Measurements from ENCODE around the gene ZSWIM6.

Gene ZSWIM6

DNA sequence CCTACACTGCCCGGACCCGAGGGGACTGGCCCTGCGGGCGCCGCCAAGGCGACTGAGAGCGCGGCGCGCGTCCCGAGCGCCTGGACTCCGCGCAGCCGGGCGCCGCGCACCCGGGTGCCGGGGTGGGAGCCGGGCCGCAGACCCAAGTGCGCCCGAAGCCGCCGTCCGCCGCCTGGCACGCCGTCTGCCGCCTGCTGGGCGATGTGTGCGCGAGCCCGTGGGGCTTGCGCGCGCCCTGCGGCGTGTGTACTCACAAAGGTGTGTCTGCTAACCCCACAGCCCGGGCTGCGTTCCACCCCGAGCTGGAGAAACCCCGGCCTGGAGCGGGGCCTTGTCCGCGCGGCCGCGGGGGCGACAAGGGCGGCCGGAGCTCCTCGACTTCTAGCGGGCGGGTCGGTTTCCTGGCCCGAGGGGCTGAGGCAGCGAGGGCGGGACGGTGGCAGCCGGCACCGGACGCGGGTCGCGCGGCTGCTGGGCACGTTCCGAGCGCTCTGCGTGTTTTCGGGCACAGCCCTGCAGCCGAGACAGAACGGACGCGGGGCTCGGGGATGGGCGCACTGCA lies 1.1 kb upstream of the ZSWIM6 start:
- H3K4me3 ChIP-seq (ENCODE audit: control insufficient read depth in 1 of 7, extremely low read depth in 1 of 7, insufficient read depth in 4 of 7, low read depth in 2 of 7, low read length in 6 of 7): peak overlapping the region; percentile 79 to 95 (median 86)
- ChIA-PET POLR2A (interaction anchor here (0.6 to 1.9 kb wide), 8 partner anchors 10 to 947 kb away, joined by 3 to 15 read pairs (median 4); partner anchors contain the start of gene SMIM15), CTCF (interaction anchor here (0.8 to 3.3 kb wide), 28 partner anchors 9 to 372 kb away, joined by 3 to 23 read pairs (median 4); no protein-coding TSS in a partner anchor)
- no peaks in the 10 kb centered on the region for H3K9me3 ChIP-seq (ENCODE audit: control extremely low read depth in 1 of 5, control insufficient read depth in 4 of 5, insufficient read depth in 2 of 5, low read depth in 1 of 5, low read length in 4 of 5)
- H3K36me3 ChIP-seq (ENCODE audit: control insufficient read depth in 4 of 4, insufficient read depth in 4 of 4, low read length in 3 of 4): no peaks in the 10 kb centered on the region
- peak overlapping the region; percentile 54 to 80 for H3K27ac ChIP-seq (ENCODE audit: insufficient read depth in 1 of 2, low read depth in 1 of 2, low read length in 2 of 2, poor library complexity in 1 of 2, severe bottlenecking in 2 of 2)
- peaks cover 10 to 43% (median 26%) of the 10 kb centered on the region in 4 experiments for H3K4me1 ChIP-seq (ENCODE audit: control extremely low read depth in 1 of 4, control insufficient read depth in 4 of 4, insufficient read depth in 4 of 4, low read length in 3 of 4)
- WGBS (ENCODE audit: insufficient coverage): 0% methylated on average over 69 of the region's 80 CpGs
- peak; percentile 81 to 90 (median 87) for DNase-seq
- H3K27me3 ChIP-seq (replicated peaks in 2 of 5; ENCODE audit: control insufficient read depth in 4 of 5, insufficient read depth in 5 of 5, low read length in 4 of 5): no peaks in the 10 kb centered on the region

DNA sequence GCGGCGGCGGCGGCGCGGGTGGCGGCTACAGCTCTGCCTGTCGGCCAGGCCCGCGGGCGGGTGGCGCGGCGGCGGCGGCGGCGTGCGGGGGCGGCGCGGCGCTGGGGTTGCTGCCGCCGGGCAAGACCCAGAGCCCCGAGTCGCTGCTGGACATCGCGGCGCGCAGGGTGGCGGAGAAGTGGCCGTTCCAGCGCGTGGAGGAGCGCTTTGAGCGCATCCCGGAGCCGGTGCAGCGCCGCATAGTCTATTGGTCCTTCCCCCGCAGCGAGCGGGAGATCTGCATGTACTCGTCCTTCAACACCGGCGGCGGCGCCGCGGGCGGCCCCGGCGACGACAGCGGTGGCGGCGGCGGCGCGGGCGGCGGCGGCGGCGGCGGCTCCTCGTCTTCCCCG lies 296 bp downstream of the ZSWIM6 start:
- H3K36me3 ChIP-seq (ENCODE audit: control insufficient read depth in 4 of 4, insufficient read depth in 4 of 4, low read length in 3 of 4): peaks cover 0 to 3% (median 0%) of the 10 kb centered on the region in 4 experiments
- peaks cover 10 to 43% (median 26%) of the 10 kb centered on the region in 4 experiments for H3K4me1 ChIP-seq (ENCODE audit: control extremely low read depth in 1 of 4, control insufficient read depth in 4 of 4, insufficient read depth in 4 of 4, low read length in 3 of 4)
- 0% methylated on average over 51 of the region's 69 CpGs for WGBS (ENCODE audit: insufficient coverage)
- H3K27me3 ChIP-seq (replicated peaks in 2 of 5; ENCODE audit: control insufficient read depth in 4 of 5, insufficient read depth in 5 of 5, low read length in 4 of 5): no peaks in the 10 kb centered on the region
- POLR2A ChIA-PET: interaction anchor here (0.6 to 1.9 kb wide), 4 partner anchors 8 to 359 kb away, joined by 3 to 13 read pairs (median 6); no protein-coding TSS in a partner anchor
- no peak overlapping the region for H3K27ac ChIP-seq (ENCODE audit: insufficient read depth in 1 of 2, low read depth in 1 of 2, low read length in 2 of 2, poor library complexity in 1 of 2, severe bottlenecking in 2 of 2)
- no peaks in the 10 kb centered on the region for H3K9me3 ChIP-seq (ENCODE audit: control extremely low read depth in 1 of 5, control insufficient read depth in 4 of 5, insufficient read depth in 2 of 5, low read depth in 1 of 5, low read length in 4 of 5)
- H3K4me3 ChIP-seq (ENCODE audit: control insufficient read depth in 1 of 7, extremely low read depth in 1 of 7, insufficient read depth in 4 of 7, low read depth in 2 of 7, low read length in 6 of 7): peak overlapping the region; percentile 71 to 88 (median 77)
- DNase-seq: peak in 1 of 3 donors; percentile 43
- CTCF ChIA-PET: interaction anchor here (1.5 to 2.8 kb wide), 3 partner anchors 57 to 168 kb away, joined by 3 to 19 read pairs (median 6); no protein-coding TSS in a partner anchor

DNA sequence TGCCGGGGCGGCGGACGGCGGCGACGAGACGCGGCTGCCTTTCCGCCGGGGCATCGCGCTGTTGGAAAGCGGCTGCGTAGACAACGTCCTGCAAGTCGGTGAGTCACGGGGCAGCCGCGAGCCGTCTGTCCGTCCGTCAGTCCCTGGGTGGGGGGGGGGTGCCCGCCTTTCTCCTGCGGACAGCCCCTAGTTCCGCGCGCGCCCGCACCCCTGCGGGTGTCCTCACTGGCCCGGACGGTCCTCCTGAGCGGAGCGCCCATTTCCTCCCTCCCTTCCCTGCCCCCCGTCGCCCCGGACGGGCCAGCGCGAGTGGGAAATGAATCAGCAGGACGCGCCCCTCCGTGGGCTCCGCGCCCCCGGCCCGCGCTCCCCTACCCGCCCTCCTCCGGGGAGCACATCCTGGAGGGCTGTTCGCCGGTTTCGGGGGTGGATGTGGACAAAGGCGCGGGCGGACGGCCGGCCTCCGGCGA lies 828 bp downstream of the ZSWIM6 start:
- Histone ChIP-seq H3K27ac (ENCODE audit: insufficient read depth in 1 of 2, low read depth in 1 of 2, low read length in 2 of 2, poor library complexity in 1 of 2, severe bottlenecking in 2 of 2) (no peak overlapping the region), H3K27me3 (replicated peaks in 2 of 5; ENCODE audit: control insufficient read depth in 4 of 5, insufficient read depth in 5 of 5, low read length in 4 of 5) (no peaks in the 10 kb centered on the region), H3K36me3 (ENCODE audit: control insufficient read depth in 4 of 4, insufficient read depth in 4 of 4, low read length in 3 of 4) (peaks cover 0 to 3% (median 0%) of the 10 kb centered on the region in 4 experiments), H3K9me3 (ENCODE audit: control extremely low read depth in 1 of 5, control insufficient read depth in 4 of 5, insufficient read depth in 2 of 5, low read depth in 1 of 5, low read length in 4 of 5) (no peaks in the 10 kb centered on the region), H3K4me1 (ENCODE audit: control extremely low read depth in 1 of 4, control insufficient read depth in 4 of 4, insufficient read depth in 4 of 4, low read length in 3 of 4) (peaks cover 10 to 42% (median 26%) of the 10 kb centered on the region in 4 experiments), H3K4me3 (ENCODE audit: control insufficient read depth in 1 of 7, extremely low read depth in 1 of 7, insufficient read depth in 4 of 7, low read depth in 2 of 7, low read length in 6 of 7) (peak overlapping the region; percentile 77 to 91 (median 88))
- peak in 2 of 3 donors; percentile 54 to 67 for DNase-seq
- 0% methylated on average over 18 of the region's 61 CpGs for WGBS (ENCODE audit: insufficient coverage)
- POLR2A ChIA-PET: interaction anchor here (0.6 to 1.6 kb wide), 2 partner anchors 8 to 359 kb away, joined by 3 read pairs; no protein-coding TSS in a partner anchor
- CTCF ChIA-PET: interaction anchor here (1.0 to 1.5 kb wide), 2 partner anchors 14 to 326 kb away, joined by 3 to 4 read pairs; no protein-coding TSS in a partner anchor

- peak; percentile 45 to 79 (median 73) for DNase-seq
- ChIA-PET POLR2A (no interaction called here), CTCF (interaction anchor here (0.9 to 1.5 kb wide), 3 partner anchors 13 to 325 kb away, joined by 3 to 4 read pairs (median 3); no protein-coding TSS in a partner anchor)
- under 1% methylated on average over 53 of the region's 75 CpGs for WGBS (ENCODE audit: insufficient coverage)
- peaks cover 0 to 3% (median 0%) of the 10 kb centered on the region in 4 experiments for H3K36me3 ChIP-seq (ENCODE audit: control insufficient read depth in 4 of 4, insufficient read depth in 4 of 4, low read length in 3 of 4)
- H3K27me3 ChIP-seq (replicated peaks in 2 of 5; ENCODE audit: control insufficient read depth in 4 of 5, insufficient read depth in 5 of 5, low read length in 4 of 5): no peaks in the 10 kb centered on the region
- peaks cover 10 to 38% (median 26%) of the 10 kb centered on the region in 4 experiments for H3K4me1 ChIP-seq (ENCODE audit: control extremely low read depth in 1 of 4, control insufficient read depth in 4 of 4, insufficient read depth in 4 of 4, low read length in 3 of 4)
- no peaks in the 10 kb centered on the region for H3K9me3 ChIP-seq (ENCODE audit: control extremely low read depth in 1 of 5, control insufficient read depth in 4 of 5, insufficient read depth in 2 of 5, low read depth in 1 of 5, low read length in 4 of 5)
- peak overlapping the region; percentile 77 to 91 (median 81) for H3K4me3 ChIP-seq (ENCODE audit: control insufficient read depth in 1 of 7, extremely low read depth in 1 of 7, insufficient read depth in 4 of 7, low read depth in 2 of 7, low read length in 6 of 7)
- H3K27ac ChIP-seq (ENCODE audit: insufficient read depth in 1 of 2, low read depth in 1 of 2, low read length in 2 of 2, poor library complexity in 1 of 2, severe bottlenecking in 2 of 2): peak overlapping the region in 1 of 2 experiments; percentile 49
Measured at GRCh38 chr5:61333321-61333953, 1.4 kb downstream of the ZSWIM6 start.

- no peak for DNase-seq
- 6% methylated on average over 6 of the region's 17 CpGs for WGBS (ENCODE audit: insufficient coverage)
- peaks cover 0 to 3% (median 0%) of the 10 kb centered on the region in 4 experiments for H3K36me3 ChIP-seq (ENCODE audit: control insufficient read depth in 4 of 4, insufficient read depth in 4 of 4, low read length in 3 of 4)
- peak overlapping the region; percentile 77 to 91 (median 81) for H3K4me3 ChIP-seq (ENCODE audit: control insufficient read depth in 1 of 7, extremely low read depth in 1 of 7, insufficient read depth in 4 of 7, low read depth in 2 of 7, low read length in 6 of 7)
- ChIA-PET POLR2A (no interaction called here), CTCF (interaction anchor here (0.6 to 2.7 kb wide), 6 partner anchors 12 to 833 kb away, joined by 3 to 10 read pairs (median 4); no protein-coding TSS in a partner anchor)
- peaks cover 10 to 30% (median 26%) of the 10 kb centered on the region in 4 experiments for H3K4me1 ChIP-seq (ENCODE audit: control extremely low read depth in 1 of 4, control insufficient read depth in 4 of 4, insufficient read depth in 4 of 4, low read length in 3 of 4)
- H3K9me3 ChIP-seq (ENCODE audit: control extremely low read depth in 1 of 5, control insufficient read depth in 4 of 5, insufficient read depth in 2 of 5, low read depth in 1 of 5, low read length in 4 of 5): no peaks in the 10 kb centered on the region
- no peaks in the 10 kb centered on the region for H3K27me3 ChIP-seq (replicated peaks in 2 of 5; ENCODE audit: control insufficient read depth in 4 of 5, insufficient read depth in 5 of 5, low read length in 4 of 5)
- H3K27ac ChIP-seq (ENCODE audit: insufficient read depth in 1 of 2, low read depth in 1 of 2, low read length in 2 of 2, poor library complexity in 1 of 2, severe bottlenecking in 2 of 2): peak overlapping the region in 1 of 2 experiments; percentile 49
Measured at GRCh38 chr5:61333954-61334867, 2.2 kb downstream of the ZSWIM6 start.

DNA sequence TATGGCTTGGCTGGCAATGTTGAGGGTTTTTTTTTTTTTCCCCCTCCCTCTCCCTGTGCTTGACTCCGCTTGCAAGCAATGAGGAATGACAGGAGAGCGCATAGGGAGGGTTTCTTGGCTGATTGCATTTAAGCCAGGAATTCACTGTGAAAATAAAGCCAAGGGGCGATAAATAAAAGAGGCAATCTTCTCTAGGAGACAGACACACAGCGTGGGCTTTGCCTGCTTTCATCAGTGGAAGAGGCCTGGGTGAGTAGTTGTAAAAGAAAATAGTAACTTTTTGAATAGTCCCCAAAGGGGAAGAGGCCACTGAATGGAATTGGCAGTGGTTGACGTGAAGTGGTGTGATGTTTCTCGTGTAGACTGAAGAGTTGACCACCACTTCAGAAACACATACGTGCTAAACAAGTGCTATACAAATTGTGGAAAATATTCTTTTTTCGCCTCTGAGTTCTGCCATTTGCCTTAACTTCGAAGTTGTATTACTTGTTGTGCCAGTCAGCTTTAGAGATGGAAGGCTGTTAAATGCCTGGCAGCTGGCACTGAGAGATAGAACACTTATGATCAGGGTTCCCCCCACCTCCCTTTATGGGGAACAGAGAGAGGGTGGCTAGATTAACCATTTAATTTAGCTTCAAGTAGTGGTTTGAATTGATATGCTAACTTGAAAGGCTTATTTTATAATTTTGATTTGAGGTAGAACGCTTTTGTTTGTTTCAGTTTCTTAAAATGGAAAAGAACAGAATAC lies 3.0 kb downstream of the ZSWIM6 start:
- peaks cover 5 to 22% (median 19%) of the 10 kb centered on the region in 4 experiments for H3K4me1 ChIP-seq (ENCODE audit: control extremely low read depth in 1 of 4, control insufficient read depth in 4 of 4, insufficient read depth in 4 of 4, low read length in 3 of 4)
- DNase-seq: peak in 2 of 3 donors; percentile 42 to 62
- no peak overlapping the region for H3K27ac ChIP-seq (ENCODE audit: insufficient read depth in 1 of 2, low read depth in 1 of 2, low read length in 2 of 2, poor library complexity in 1 of 2, severe bottlenecking in 2 of 2)
- no peaks in the 10 kb centered on the region for H3K9me3 ChIP-seq (ENCODE audit: control extremely low read depth in 1 of 5, control insufficient read depth in 4 of 5, insufficient read depth in 2 of 5, low read depth in 1 of 5, low read length in 4 of 5)
- POLR2A ChIA-PET: interaction anchor here (1.1 kb wide), 1 partner anchor 14 kb away, joined by 5 read pairs; no protein-coding TSS in a partner anchor
- no peaks in the 10 kb centered on the region for H3K27me3 ChIP-seq (replicated peaks in 2 of 5; ENCODE audit: control insufficient read depth in 4 of 5, insufficient read depth in 5 of 5, low read length in 4 of 5)
- CTCF ChIA-PET: interaction anchor here (1.4 to 2.7 kb wide), 5 partner anchors 10 to 280 kb away, joined by 3 to 11 read pairs (median 5); no protein-coding TSS in a partner anchor
- WGBS (ENCODE audit: insufficient coverage): 85% methylated on average over 5 of the region's 10 CpGs
- peaks cover 0 to 3% (median 0%) of the 10 kb centered on the region in 4 experiments for H3K36me3 ChIP-seq (ENCODE audit: control insufficient read depth in 4 of 4, insufficient read depth in 4 of 4, low read length in 3 of 4)
- H3K4me3 ChIP-seq (ENCODE audit: control insufficient read depth in 1 of 7, extremely low read depth in 1 of 7, insufficient read depth in 4 of 7, low read depth in 2 of 7, low read length in 6 of 7): peak overlapping the region in 2 of 7 experiments; percentile 20 to 91

All from common myeloid progenitor, CD34-positive (primary cell).